T-helper 2 cell treated with Interferon-gamma antibody and Interleukin-4, amounts not matched to agents 5 μg/mL and 100 μg/mL, for 36 hours (primary cell): ENCODE results near the gene MOSMO.
"Not testable (repeated sequence)": the region's sequence is repeated elsewhere in the genome, so short reads cannot be mapped to it uniquely, and the experiment has no call there.

Experiments used
- DNase-seq: peaks from one replicate; pipeline ENCODE4 v3.0.0; 2021; ENCODE audit warnings: low spot score
- H3K27ac Mint-ChIP-seq: one replicate; pipeline ENCODE4 v1.8.0; 2021; ENCODE audit warnings: mild to moderate bottlenecking, mixed read lengths
- H3K27me3 Mint-ChIP-seq: one replicate; pipeline ENCODE4 v1.8.0; 2021; ENCODE audit warnings: low read depth, mixed read lengths
- H3K36me3 Mint-ChIP-seq: one replicate; pipeline ENCODE4 v1.8.0; 2021; ENCODE audit warnings: low read depth, mixed read lengths
- H3K4me1 Mint-ChIP-seq: one replicate; pipeline ENCODE4 v1.8.0; 2021; ENCODE audit warnings: low read depth, mixed read lengths
- H3K4me3 Mint-ChIP-seq: one replicate; pipeline ENCODE4 v1.8.0; 2022; ENCODE audit warnings: mild to moderate bottlenecking, moderate library complexity, mixed read lengths
- H3K9me3 Mint-ChIP-seq: one replicate; pipeline ENCODE4 v1.8.0; 2021; ENCODE audit warnings: mixed read lengths

Gene MOSMO

DNA sequence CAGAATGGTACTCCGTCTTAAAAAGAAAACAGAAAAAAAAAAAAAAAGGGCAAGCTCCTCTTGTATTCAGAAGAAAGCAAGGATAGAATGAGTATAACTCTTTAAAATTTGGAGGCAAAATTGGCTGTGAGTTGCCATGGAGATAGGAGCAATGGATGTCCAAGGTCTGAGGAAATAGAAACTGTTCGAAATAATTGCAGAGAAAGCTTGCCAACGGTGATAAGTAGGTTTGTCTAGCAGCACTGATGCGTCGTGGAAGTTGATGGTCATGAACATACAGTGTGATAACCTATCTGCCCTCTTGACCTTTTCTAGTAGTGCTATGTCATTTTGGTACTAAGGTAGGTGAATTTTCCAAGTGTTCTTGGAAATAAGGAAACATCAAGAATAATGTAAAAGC lies 3.0 kb downstream of the MOSMO start:
- H3K27ac Mint-ChIP-seq: no peak overlapping the region
- H3K4me3 Mint-ChIP-seq: no peak overlapping the region
- no peak for DNase-seq
- peaks cover 7% of the 10 kb centered on the region for H3K27me3 Mint-ChIP-seq
- H3K9me3 Mint-ChIP-seq: no peaks in the 10 kb centered on the region
- H3K4me1 Mint-ChIP-seq: peaks cover 36% of the 10 kb centered on the region
- peaks cover 4% of the 10 kb centered on the region for H3K36me3 Mint-ChIP-seq

DNA sequence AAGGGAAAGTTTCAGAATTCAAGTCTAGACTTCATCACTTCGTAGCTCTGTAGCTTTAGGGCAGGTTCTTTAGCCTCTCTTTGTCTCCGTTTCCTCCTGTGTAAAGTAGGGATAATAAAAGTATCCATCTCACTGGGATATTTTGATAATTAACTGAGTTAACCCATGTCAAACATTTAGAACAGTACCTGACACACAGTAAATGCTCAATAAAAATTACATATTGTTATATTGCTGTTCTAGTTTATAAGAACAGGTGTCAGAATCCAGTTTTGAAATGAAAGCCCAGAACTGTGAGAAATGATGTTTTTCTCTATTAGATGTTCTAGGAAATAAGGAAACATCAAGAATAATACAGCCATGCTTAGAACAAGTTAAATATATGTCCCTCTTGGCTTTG lies 4.3 kb downstream of the MOSMO start:
- Mint-ChIP-seq H3K4me3 (no peak overlapping the region), H3K27me3 (peaks cover under 1% of the 10 kb centered on the region), H3K9me3 (no peaks in the 10 kb centered on the region), H3K36me3 (peaks cover 4% of the 10 kb centered on the region), H3K27ac (no peak overlapping the region), H3K4me1 (peaks cover 33% of the 10 kb centered on the region)
- DNase-seq: no peak

DNA sequence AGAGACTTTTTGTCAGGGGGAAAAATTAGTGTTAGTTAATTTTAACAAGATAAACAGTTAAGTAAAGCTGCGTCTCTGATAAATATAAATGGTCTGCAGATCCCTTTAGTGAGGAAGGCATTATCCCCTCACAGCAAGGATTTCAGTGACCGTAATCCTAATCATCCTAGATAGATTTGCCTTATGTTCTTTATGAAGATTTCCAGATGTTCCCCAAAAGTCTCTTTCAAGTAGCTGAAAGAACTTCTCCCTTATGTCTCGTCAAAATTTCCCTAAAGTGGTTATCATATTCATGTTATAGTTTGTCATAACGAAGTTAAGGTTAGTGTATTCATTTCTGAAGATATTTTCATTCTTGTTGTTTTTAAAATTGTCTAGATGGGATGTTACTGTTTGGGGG lies 5.6 kb downstream of the MOSMO start:
- no peak overlapping the region for H3K27ac Mint-ChIP-seq
- no peak overlapping the region for H3K4me3 Mint-ChIP-seq
- no peaks in the 10 kb centered on the region for H3K27me3 Mint-ChIP-seq
- no peaks in the 10 kb centered on the region for H3K9me3 Mint-ChIP-seq
- DNase-seq: no peak
- peaks cover 4% of the 10 kb centered on the region for H3K36me3 Mint-ChIP-seq
- peaks cover 32% of the 10 kb centered on the region for H3K4me1 Mint-ChIP-seq

DNA sequence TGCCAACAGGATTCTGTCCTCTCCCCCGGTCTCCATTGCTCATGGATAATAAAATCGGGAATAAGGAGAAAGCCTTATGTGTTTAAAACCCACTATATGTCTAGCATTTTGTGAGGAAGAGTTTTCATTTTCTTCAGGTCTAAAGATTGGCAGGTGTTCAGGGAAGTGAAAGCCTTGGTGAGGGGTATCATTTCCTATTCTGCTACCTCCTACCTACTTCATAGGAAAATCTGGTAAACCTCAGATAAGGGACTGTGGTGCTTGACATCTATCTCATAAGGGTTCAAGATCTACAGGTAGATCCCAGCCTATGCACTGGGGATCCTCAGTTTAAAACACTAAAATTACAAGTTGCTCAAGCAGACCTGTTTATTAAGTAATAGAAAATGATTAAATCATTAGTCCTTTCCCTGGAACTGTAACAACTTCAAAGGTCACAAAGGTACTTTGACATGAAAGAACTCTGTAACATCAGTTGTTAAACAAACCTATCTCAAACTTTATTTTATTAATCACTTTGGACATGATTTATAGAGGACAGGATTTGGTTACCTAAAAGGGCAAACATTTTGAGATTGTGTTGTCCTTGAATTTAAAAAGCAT lies 6.5 kb downstream of the MOSMO start:
- Mint-ChIP-seq H3K4me1 (peaks cover 36% of the 10 kb centered on the region), H3K27ac (no peak overlapping the region), H3K36me3 (peaks cover 4% of the 10 kb centered on the region), H3K27me3 (no peaks in the 10 kb centered on the region), H3K9me3 (no peaks in the 10 kb centered on the region), H3K4me3 (no peak overlapping the region)
- DNase-seq: no peak

DNA sequence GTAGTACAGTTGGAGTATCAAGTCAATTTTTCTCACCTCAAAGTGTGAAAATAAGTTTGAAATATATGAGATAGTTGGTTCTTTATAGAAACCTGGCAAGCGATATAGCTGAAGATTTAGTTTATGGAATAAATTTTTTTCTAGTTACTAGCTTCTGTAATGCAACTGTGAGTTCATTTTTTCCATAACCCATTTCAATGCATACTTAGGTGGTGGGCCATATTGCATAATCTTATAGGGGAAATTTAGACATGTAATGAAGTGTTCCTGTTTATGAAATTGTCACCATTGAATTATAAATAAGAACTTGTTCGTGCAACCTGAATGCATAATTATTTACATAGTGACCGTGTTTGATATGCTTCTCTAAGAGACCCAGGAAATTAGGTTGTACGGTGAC lies 9.0 kb downstream of the MOSMO start:
- Mint-ChIP-seq H3K9me3 (no peaks in the 10 kb centered on the region), H3K4me1 (peaks cover 32% of the 10 kb centered on the region), H3K36me3 (no peaks in the 10 kb centered on the region), H3K4me3 (no peak overlapping the region), H3K27ac (no peak overlapping the region), H3K27me3 (no peaks in the 10 kb centered on the region)
- DNase-seq: no peak

DNA sequence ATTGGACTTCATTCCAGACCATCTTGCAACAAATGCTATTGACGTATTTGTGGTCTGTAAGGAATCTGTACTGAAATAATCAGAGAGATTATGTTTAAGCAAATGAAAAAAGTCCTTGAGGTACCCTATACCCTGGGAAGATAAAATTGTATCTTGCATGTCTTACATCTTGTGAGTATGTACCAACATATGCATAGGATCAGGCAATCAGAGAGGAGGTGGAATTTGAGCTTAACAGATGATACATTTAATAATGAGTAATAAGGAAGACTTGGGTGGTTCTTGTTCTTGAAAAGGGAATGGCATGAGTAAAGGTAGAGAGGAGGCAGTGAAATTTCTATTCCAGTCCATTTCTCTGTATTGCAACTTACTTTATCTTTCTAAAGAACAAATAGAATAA lies 10.6 kb downstream of the MOSMO start:
- H3K9me3 Mint-ChIP-seq: no peaks in the 10 kb centered on the region
- peaks cover 28% of the 10 kb centered on the region for H3K4me1 Mint-ChIP-seq
- no peaks in the 10 kb centered on the region for H3K27me3 Mint-ChIP-seq
- H3K27ac Mint-ChIP-seq: no peak overlapping the region
- H3K4me3 Mint-ChIP-seq: no peak overlapping the region
- DNase-seq: no peak
- no peaks in the 10 kb centered on the region for H3K36me3 Mint-ChIP-seq

DNA sequence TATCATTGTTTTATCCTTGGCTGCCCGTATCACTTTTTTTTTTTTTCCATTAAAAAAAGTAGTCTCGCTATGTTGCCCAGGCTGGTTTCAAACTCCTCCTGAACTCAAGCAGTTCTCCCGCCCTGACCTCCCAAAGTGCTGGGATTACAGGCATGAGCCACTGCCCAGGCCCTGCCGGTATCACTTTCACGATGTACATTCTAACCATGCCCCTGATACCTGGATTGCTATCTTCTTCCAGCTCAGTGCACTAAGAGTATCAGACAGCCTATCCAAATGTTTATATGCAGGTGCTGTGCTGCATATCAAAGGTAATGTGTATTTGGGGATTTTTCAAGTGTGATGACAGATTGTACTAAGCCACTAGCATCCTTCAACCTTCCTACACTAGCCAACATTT lies 14.2 kb downstream of the MOSMO start:
- Mint-ChIP-seq H3K27me3 (no peaks in the 10 kb centered on the region), H3K27ac (no peak overlapping the region), H3K36me3 (no peaks in the 10 kb centered on the region), H3K4me3 (no peak overlapping the region), H3K4me1 (peaks cover 21% of the 10 kb centered on the region), H3K9me3 (no peaks in the 10 kb centered on the region)
- DNase-seq: no peak

DNA sequence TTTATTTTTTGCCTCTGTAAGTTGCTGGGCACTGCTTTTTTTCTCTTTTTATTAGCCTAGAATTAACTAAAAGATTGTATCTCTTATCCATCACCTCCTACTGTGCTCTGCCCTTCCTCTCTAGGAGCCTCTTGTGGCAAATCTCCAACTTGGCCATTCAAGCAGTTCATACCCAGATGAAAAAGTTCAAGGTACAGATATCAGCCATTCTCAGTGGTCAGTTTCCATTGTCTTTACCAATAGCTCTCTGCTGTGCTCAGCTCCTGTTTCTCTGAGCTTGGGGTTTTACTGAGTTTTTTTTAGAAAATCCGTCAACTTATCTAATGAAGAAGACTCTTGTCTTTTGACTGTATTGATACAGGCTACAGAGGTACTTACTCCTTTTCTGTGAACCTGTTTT lies 15.6 kb downstream of the MOSMO start:
- Mint-ChIP-seq H3K27me3 (no peaks in the 10 kb centered on the region), H3K27ac (no peak overlapping the region), H3K9me3 (no peaks in the 10 kb centered on the region), H3K4me3 (no peak overlapping the region), H3K36me3 (no peaks in the 10 kb centered on the region), H3K4me1 (peaks cover 24% of the 10 kb centered on the region)
- DNase-seq: no peak

DNA sequence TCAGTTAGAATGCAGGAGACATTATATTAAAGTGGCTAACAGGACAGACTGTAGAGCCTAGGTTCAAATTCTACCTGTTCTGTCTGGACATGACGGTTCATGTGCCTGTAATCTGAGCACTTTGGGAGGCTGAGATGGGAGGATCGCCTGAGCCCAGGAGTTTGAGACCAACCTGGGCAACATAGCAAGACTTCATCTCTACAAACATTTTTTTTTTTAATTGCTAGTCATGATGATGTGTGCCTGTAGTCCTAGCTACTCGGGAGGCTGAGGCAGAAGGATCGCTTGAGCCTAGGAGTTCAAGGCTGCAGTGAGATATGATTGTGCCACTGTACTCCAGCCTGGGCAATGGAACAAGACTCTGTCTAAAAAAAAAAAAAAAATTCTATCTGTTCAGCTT lies 16.9 kb downstream of the MOSMO start:
- not testable (repeated sequence) for H3K9me3 Mint-ChIP-seq, DNase-seq, H3K36me3 Mint-ChIP-seq, H3K27me3 Mint-ChIP-seq, H3K27ac Mint-ChIP-seq, H3K4me3 Mint-ChIP-seq
- H3K4me1 Mint-ChIP-seq: peaks cover 15% of the 10 kb centered on the region

DNA sequence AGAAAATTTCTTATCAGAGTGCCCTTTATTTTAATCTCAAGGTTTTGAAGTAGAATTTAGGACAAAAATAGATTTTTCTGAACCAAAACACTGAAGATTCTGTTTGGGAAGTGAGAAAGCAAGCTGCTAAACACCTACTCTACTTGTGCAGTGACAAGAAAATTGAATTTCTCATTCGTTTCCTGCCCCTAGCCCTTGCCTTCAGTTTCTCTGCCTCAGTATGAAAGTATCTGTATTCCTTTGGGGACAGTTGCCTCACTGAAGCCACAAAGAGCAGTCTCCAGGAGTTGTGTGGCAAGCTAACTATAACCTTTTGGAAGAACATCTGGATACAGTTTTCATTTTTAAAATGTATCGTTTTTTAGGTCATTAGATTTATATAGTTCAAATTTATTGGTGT lies 19.7 kb downstream of the MOSMO start:
- DNase-seq: no peak
- Mint-ChIP-seq H3K4me3 (no peak overlapping the region), H3K36me3 (peaks cover 14% of the 10 kb centered on the region), H3K27me3 (no peaks in the 10 kb centered on the region), H3K9me3 (no peaks in the 10 kb centered on the region), H3K4me1 (peaks cover 19% of the 10 kb centered on the region), H3K27ac (no peak overlapping the region)

DNA sequence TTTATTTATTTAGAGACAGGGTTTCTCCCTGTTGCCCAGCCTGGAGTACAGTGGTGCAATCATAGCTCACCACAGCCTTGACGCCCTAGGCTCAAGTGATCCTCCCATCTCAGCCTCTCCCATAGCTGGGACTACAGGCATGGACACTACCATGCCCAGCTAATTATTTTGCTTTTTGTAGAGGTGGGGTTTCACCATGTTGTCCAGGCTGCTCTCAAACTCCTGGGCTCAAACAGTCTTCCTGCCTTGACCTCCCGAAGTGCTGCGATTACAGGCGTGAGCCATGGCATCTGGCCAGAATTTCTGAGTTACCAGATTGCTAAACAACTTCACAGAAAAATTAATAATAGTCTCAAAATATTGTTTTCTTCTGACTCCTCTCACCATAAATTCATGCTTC lies 21.7 kb downstream of the MOSMO start:
- H3K27me3 Mint-ChIP-seq: no peaks in the 10 kb centered on the region
- peaks cover 25% of the 10 kb centered on the region for H3K4me1 Mint-ChIP-seq
- DNase-seq: no peak
- no peaks in the 10 kb centered on the region for H3K9me3 Mint-ChIP-seq
- peaks cover 19% of the 10 kb centered on the region for H3K36me3 Mint-ChIP-seq
- H3K27ac Mint-ChIP-seq: no peak overlapping the region
- no peak overlapping the region for H3K4me3 Mint-ChIP-seq

DNA sequence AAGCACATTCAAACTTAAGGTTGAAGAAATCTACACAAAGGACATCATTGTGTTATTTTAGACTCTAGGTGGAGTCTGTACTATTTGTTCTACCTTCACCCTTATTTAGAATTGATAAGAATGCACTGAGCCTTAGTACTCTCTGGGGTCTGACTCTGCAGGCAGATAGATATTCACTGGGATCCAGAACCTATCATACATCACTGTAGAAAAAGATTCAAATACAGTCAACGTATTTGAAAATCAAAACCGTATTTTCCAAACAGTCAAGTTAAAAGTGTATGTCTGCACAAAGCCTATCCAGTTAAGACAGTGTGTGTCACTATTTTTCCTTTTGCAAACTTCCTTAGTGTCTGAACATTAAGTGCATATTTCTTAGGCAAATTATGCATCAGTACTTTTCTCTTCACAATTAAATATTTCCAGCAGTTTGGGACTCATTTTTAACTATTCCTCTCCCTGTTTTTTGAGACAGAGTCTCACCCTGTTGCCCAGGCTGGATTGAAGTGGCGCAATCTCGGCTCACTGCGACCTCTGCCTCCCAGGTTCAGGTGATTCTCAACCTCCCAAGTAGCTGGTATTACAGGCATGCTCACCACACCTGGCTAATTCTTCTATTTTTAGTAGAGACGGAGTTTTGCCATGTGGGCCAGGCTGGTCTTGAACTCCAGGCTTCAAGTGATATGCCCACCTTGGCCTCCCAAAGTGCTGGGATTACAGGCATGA lies 22.3 kb downstream of the MOSMO start:
- no peak overlapping the region for H3K4me3 Mint-ChIP-seq
- H3K27ac Mint-ChIP-seq: peak overlapping the region; percentile 10
- H3K27me3 Mint-ChIP-seq: no peaks in the 10 kb centered on the region
- no peaks in the 10 kb centered on the region for H3K9me3 Mint-ChIP-seq
- no peak for DNase-seq
- peaks cover 21% of the 10 kb centered on the region for H3K36me3 Mint-ChIP-seq
- H3K4me1 Mint-ChIP-seq: peaks cover 28% of the 10 kb centered on the region

DNA sequence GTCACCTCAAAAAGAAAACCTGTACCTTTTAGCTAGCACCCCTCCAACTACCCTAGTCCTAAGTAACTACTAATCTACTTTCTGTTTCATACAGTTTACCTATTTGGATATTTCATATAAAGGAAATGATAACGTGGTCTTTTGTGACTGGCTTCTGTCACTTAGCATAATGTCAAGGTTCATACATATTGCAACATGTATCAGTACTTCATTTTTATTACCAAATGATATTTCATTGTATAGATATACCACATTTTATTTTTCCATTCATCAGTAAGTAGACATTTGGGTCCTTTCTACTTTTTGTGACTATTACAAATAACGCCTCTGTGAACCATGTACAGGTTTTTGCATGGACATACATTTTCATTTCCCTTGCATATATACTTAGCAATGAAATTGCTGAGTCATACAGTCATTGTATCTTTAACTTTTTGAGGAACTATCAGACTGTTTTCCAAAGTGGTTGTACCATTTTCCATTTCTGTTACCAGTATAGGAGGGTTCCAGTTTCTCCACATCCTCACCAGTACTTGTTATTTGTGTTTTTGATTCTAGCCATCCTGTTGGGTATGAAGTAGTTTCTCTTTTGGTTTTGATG lies 23.7 kb downstream of the MOSMO start:
- no peak overlapping the region for H3K27ac Mint-ChIP-seq
- no peak overlapping the region for H3K4me3 Mint-ChIP-seq
- peaks cover 21% of the 10 kb centered on the region for H3K36me3 Mint-ChIP-seq
- no peak for DNase-seq
- H3K27me3 Mint-ChIP-seq: no peaks in the 10 kb centered on the region
- no peaks in the 10 kb centered on the region for H3K9me3 Mint-ChIP-seq
- peaks cover 24% of the 10 kb centered on the region for H3K4me1 Mint-ChIP-seq

DNA sequence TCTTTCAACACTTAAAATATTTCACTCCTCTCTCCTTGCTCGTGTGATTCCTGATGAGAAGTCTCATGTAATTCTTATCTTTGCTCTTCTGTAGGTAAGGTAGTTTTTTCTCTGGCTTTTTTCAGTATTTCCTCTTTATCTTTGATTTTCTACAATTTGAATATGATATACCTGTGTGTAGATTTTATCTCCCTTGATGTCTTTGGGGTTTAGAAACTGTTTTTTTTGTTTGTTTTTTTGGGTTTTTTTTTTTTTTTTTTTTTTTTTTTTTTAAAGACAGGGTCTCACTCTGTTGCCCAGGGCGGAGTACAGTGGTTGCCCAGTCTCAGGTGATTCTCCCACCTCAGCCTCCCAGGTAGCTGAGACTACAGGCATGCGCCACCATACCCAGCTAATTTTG lies 26.6 kb downstream of the MOSMO start:
- Mint-ChIP-seq H3K36me3 (peaks cover 20% of the 10 kb centered on the region), H3K4me1 (peaks cover 24% of the 10 kb centered on the region), H3K4me3 (no peak overlapping the region), H3K27me3 (no peaks in the 10 kb centered on the region), H3K27ac (peak overlapping the region; percentile 56), H3K9me3 (no peaks in the 10 kb centered on the region)
- DNase-seq: no peak
